ENCODE data around the gene ELOVL7. TPM values are rescaled to one million over a fixed set of nuclear protein-coding genes. Genes with fewer than 3 reads are reported as not detected.

The ELOVL7 gene
- polyA plus RNA-seq, 3 donors = 0.21 to 0.36 (median 0.33) TPM

DNA sequence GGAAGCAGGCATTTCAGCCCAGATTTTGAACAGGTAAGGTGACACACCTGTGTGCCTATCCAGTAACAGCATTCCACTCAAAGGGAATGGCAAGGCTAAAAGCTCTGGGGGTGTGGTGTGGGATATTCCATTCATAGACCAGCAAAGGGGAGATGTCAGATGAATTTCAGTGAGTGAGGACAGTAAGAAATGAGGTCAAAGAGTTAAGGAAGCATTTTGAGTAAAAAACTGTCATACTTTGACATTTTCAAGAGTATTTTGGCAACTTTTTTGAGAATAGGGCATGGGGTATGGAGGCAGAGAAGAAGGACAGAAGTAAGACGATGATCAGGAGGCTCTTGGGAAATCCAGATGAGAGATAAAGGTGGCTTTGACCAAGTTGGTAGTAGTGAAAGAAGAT is 2.2 kb upstream of the ELOVL7 start:
- peaks cover 13% of the 10 kb centered on the region for H3K4me1 Mint-ChIP-seq
- Histone ChIP-seq H3K4me1 (ENCODE audit: control insufficient read depth in 1 of 2, insufficient read depth in 2 of 2, low read length in 2 of 2) (peaks cover 9 to 14% of the 10 kb centered on the region in 2 donors), H2AFZ (ENCODE audit: insufficient read depth, low read depth, low read length, poor library complexity, severe bottlenecking) (no peak overlapping the region), H3K9me3 (replicated peaks in 1 of 2; ENCODE audit: control insufficient read depth in 1 of 2, insufficient read depth in 1 of 2, low read length in 2 of 2) (peaks cover 0 to 20% of the 10 kb centered on the region in 2 donors), H3K79me2 (ENCODE audit: insufficient read depth, low read length) (no peaks in the 10 kb centered on the region), H3K27me3 (ENCODE audit: control insufficient read depth in 2 of 2, insufficient read depth in 2 of 2, low read length in 2 of 2) (peaks cover 38 to 51% of the 10 kb centered on the region in 2 donors), H3K9ac (ENCODE audit: insufficient read depth, low read length, poor library complexity, severe bottlenecking) (no peak overlapping the region), H3K4me2 (replicated peaks; ENCODE audit: extremely low read depth, low read length, poor library complexity, severe bottlenecking) (no peak overlapping the region), H3K27ac (ENCODE audit: low read depth in 1 of 2, low read length in 2 of 2) (no peak overlapping the region), H4K20me1 (ENCODE audit: insufficient read depth, low read length) (no peaks in the 10 kb centered on the region), H3K4me3 (replicated peaks in 1 of 3; ENCODE audit: low read depth in 2 of 3, low read length in 3 of 3) (no peak overlapping the region), H3K36me3 (replicated peaks in 1 of 2; ENCODE audit: control insufficient read depth in 1 of 2, insufficient read depth in 2 of 2, low read length in 2 of 2) (no peaks in the 10 kb centered on the region)
- no peak for TF ChIP-seq CTCF (IDR thresholded peaks at IDR 0.05)
- peaks cover 5 to 6% of the 10 kb centered on the region in 2 donors for H3K36me3 Mint-ChIP-seq
- H3K27ac Mint-ChIP-seq = no peak overlapping the region
- 100% methylated on average over 1 of the region's 1 CpG for WGBS (ENCODE audit: insufficient coverage)
- peak overlapping the region in 1 of 2 donors; percentile 64 for H3K4me3 Mint-ChIP-seq
- no peak for DNase-seq
- H3K9me3 Mint-ChIP-seq = peaks cover 0 to 9% (median 4%) of the 10 kb centered on the region in 7 donors
- H3K27me3 Mint-ChIP-seq (ENCODE audit: low read depth in 3 of 3) = peaks cover 42 to 54% (median 47%) of the 10 kb centered on the region in 3 donors
- intact Hi-C loops (cut with micrococcal nuclease) = no loop called here

DNA sequence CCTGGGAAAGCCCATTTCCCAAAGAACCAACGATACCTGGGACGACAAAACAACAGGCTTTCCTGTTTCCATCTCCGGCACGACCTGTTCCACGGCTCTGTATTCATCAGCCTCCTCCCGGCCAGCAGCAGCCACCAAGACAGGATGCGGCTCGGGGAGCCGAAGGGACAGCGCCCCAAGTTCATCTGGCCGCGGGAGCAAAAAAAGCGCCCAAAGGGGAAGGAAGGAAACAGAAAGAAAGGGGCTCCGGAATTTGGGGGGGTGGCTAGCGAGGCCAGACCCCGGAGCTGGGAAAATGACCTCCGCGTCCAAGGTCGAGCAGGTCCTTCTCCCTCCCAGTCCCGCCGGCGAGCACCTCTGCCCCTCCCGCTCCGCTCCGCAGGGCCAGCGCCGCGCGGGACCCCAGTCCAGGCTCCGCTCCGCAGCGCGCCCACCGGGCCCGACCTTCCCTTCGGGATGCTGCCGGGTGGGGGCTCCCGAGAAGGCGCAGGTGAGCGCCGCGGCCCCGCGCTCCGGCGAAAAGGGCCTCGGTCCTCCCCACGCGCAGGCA is 608 bp downstream of the ELOVL7 start:
- Mint-ChIP-seq H3K27ac (peak overlapping the region in 1 of 7 donors; percentile 8), H3K27me3 (ENCODE audit: low read depth in 3 of 3) (peaks cover 47 to 63% (median 53%) of the 10 kb centered on the region in 3 donors), H3K9me3 (peaks cover 0 to 9% (median 4%) of the 10 kb centered on the region in 7 donors), H3K36me3 (peaks cover 5 to 6% of the 10 kb centered on the region in 2 donors), H3K4me1 (peaks cover 13% of the 10 kb centered on the region), H3K4me3 (peak overlapping the region; percentile 81 to 95)
- TF ChIP-seq CTCF (IDR thresholded peaks at IDR 0.05) = no peak
- WGBS (ENCODE audit: insufficient coverage) = under 1% methylated on average over 36 of the region's 49 CpGs
- Histone ChIP-seq H3K9ac (ENCODE audit: insufficient read depth, low read length, poor library complexity, severe bottlenecking) (peak overlapping the region; percentile 32), H2AFZ (ENCODE audit: insufficient read depth, low read depth, low read length, poor library complexity, severe bottlenecking) (peak overlapping the region; percentile 64), H3K4me1 (ENCODE audit: control insufficient read depth in 1 of 2, insufficient read depth in 2 of 2, low read length in 2 of 2) (peaks cover 9 to 14% of the 10 kb centered on the region in 2 donors), H3K4me2 (replicated peaks; ENCODE audit: extremely low read depth, low read length, poor library complexity, severe bottlenecking) (peak overlapping the region; percentile 91), H4K20me1 (ENCODE audit: insufficient read depth, low read length) (no peaks in the 10 kb centered on the region), H3K27me3 (ENCODE audit: control insufficient read depth in 2 of 2, insufficient read depth in 2 of 2, low read length in 2 of 2) (peaks cover 38 to 58% of the 10 kb centered on the region in 2 donors), H3K79me2 (ENCODE audit: insufficient read depth, low read length) (no peaks in the 10 kb centered on the region), H3K9me3 (replicated peaks in 1 of 2; ENCODE audit: control insufficient read depth in 1 of 2, insufficient read depth in 1 of 2, low read length in 2 of 2) (peaks cover 0 to 20% of the 10 kb centered on the region in 2 donors), H3K27ac (ENCODE audit: low read depth in 1 of 2, low read length in 2 of 2) (no peak overlapping the region), H3K4me3 (replicated peaks in 1 of 3; ENCODE audit: low read depth in 2 of 3, low read length in 3 of 3) (peak overlapping the region; percentile 12 to 73 (median 53)), H3K36me3 (replicated peaks in 1 of 2; ENCODE audit: control insufficient read depth in 1 of 2, insufficient read depth in 2 of 2, low read length in 2 of 2) (no peaks in the 10 kb centered on the region)
- DNase-seq = peak in 1 of 3 donors; percentile 8
- intact Hi-C loops (cut with micrococcal nuclease) = no loop called here
